HG02852 (cell line): ENCODE results near the gene MATN1.

Experiments
- ATAC-seq: cut with Tn5 transposase; IDR thresholded peaks from one replicate; pipeline ENCODE4 v1.9.1; 2021; ENCODE audit warnings: mild to moderate bottlenecking, moderate library complexity; ENCODE audit not compliant: unreplicated experiment

Gene MATN1

DNA sequence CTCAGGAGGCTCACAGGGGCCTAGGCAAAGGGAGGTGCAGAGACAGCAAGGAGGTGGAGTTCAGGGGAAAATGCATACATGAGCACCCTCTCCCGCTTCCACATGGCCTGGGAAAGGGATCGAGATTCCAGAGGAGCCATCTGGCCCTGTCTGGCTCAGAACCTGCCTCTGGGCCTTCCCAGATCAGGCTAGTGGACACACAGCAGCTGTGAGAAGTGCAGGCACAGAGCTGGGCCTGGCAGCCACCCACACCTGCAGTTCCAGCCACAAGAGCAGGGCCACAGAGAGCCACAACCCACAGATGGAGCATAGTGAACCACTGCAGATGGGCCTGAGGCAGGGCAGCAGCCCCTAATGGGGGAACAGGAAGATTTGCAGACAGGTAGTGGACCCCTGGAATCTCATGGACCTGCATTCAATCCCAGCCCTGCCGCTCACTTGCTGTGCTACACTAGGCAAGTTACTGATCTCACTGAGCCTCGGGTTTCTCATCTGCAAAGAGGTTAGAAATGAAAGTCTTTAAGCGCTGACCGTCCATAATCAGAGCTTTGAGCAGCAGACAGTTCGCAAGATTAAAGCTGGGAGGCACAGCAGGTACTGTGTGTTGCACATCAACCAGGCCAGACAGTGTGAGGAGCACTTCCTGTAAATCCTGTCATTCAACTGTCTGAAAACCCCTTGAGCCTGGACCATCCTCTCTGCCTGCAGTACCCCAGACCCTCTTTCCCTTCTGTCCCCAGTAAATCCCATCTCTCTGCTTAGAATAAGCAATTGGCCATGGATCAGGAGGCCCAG lies 58.0 kb downstream of the MATN1 start:
- ATAC-seq, result no peak

DNA sequence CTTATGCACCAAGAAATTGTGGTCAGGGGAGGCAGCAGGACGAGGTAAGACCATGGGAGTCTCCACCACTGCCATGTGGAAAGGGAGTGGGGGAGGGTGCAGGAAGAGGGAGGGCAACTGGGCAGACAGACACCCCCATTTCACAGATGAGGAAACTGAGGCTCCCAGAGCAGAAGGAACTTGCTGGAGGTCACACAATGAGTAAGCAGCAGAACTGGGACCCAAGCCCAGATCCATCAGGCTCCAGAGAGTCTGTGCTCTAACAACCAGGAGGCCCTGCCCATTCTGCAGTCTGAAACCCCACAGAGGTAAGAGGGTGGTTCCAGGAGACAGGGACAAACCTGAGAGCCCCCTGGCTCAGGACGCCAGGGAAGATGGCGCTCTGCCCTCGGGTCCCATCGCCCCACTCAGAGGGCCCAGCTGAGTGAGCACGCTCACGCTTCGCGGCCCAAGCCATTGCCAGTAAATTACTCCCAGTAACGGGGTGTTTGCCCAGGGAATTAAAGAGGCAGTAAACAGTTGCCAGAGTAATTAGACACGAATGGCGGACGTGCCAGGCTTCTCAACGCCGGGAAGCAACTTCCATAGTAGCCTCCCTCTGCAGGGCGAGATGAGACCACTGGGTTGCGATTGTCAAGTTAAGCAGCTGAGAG lies 59.2 kb downstream of the MATN1 start:
- ATAC-seq, result no peak

DNA sequence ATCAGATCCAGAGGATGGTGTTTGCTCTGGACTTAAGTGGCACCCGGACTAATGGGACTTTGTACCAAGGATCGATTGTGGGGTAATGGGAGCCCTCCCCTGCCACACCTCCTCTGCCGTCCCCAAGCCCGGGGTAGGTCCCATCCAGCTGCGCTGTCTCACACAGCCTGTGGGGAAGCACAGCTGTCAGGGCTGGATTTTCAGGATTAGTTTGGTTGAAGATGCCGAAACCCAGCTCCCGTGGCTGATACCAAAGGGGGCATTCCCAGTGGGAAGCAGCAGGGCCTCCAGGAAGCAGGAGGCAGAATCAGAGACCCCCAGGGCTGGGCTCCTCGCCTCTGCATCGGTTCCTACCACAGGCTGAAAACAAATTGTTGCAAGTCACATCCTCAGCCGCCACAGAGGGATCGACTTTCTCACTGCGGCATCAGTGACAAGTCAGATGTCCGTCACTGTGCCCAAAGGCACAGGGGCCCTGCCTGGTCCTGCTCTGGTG lies 59.7 kb downstream of the MATN1 start:
- no peak for ATAC-seq

DNA sequence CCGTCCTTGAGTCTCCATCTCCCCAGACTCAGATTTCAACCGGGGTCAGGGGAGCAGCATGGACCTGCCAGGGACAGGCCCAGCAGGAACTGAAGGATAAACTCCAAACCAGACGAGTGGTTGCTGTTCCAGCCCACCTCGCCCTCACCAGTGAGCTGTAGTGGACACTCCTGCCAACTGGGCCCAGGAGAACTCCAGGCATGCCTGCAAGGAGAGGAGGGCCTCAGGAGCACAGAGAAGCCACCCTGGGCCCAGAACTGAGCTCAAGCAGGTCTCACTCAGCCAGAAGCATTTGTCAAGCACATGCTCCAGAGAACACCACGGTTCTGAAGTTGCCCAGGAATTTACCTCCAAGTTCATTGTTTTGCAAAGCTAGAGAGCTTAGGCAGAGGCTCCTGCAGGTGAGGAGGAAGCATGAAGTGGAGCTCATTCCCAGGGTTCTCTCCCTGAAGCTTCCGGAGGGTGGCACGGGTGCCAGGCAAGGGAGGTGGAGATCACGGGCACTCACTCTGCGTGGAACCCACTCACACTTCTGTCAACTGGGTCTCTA lies 61.0 kb downstream of the MATN1 start:
- no peak for ATAC-seq

DNA sequence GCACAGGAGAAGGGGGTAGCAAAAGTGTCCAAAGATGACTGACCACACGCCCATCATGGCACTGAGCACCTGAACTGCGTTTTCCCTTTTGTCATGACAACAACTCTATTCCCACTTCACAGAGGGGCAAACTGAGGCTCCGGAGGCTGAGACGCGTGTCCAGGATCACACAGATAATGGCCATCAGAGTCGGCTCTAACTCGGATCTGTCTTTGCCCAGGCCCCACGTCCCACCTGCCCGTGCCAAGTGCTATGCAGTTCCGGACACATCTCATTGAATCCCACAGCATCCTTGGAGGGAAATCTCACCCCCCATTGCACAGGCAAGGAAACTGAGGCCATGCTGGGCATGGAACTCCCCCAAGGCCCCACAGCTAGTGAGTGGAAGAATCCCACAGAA lies 62.1 kb downstream of the MATN1 start:
- ATAC-seq, result no peak
